GM18867 (cell line): ENCODE results near the gene RAET1E.
"Not testable (repeated sequence)": the region's sequence is repeated elsewhere in the genome, so short reads cannot be mapped to it uniquely, and the experiment has no call there.

ENCODE experiments used
- ATAC-seq: cut with Tn5 transposase; IDR thresholded peaks from one replicate; pipeline ENCODE4 v1.9.1; 2021; ENCODE audit warnings: mild to moderate bottlenecking, moderate library complexity; ENCODE audit not compliant: unreplicated experiment

The RAET1E gene

GRCh38 chr6:149910721-149911151, 12.8 kb upstream of the RAET1E start:
- ATAC-seq = no peak

- no peak for ATAC-seq
Observed at GRCh38 chr6:149909701-149910470, 12.0 kb upstream of the RAET1E start.

- not testable (repeated sequence) for ATAC-seq
Observed at GRCh38 chr6:149908480-149908879, 10.6 kb upstream of the RAET1E start.

GRCh38 chr6:149907317-149907716, 9.4 kb upstream of the RAET1E start:
- no peak for ATAC-seq

- ATAC-seq = no peak
Observed at GRCh38 chr6:149906405-149906804, 8.5 kb upstream of the RAET1E start.

GRCh38 chr6:149905911-149906371, 8.0 kb upstream of the RAET1E start:
- no peak for ATAC-seq

GRCh38 chr6:149905371-149905910, 7.5 kb upstream of the RAET1E start:
- ATAC-seq = no peak

GRCh38 chr6:149904661-149905370, 6.9 kb upstream of the RAET1E start:
- no peak for ATAC-seq

- no peak for ATAC-seq
Observed at GRCh38 chr6:149903938-149904611, 6.2 kb upstream of the RAET1E start.

- no peak for ATAC-seq
Observed at GRCh38 chr6:149901444-149902140, 3.7 kb upstream of the RAET1E start.

- no peak for ATAC-seq
Observed at GRCh38 chr6:149900620-149901443, 2.9 kb upstream of the RAET1E start.

GRCh38 chr6:149899926-149900619, 2.2 kb upstream of the RAET1E start:
- no peak for ATAC-seq

- no peak for ATAC-seq
Observed at GRCh38 chr6:149899486-149899885, 1.6 kb upstream of the RAET1E start.

- ATAC-seq = no peak
Observed at GRCh38 chr6:149898966-149899365, 1.1 kb upstream of the RAET1E start.

GRCh38 chr6:149897015-149897697, 757 bp downstream of the RAET1E start:
- no peak for ATAC-seq

- ATAC-seq = no peak
Observed at GRCh38 chr6:149896491-149896890, 1.4 kb downstream of the RAET1E start.

- ATAC-seq = no peak
Observed at GRCh38 chr6:149895833-149896271, 2.1 kb downstream of the RAET1E start.

- ATAC-seq = no peak
Observed at GRCh38 chr6:149895048-149895590, 2.8 kb downstream of the RAET1E start.
